GM12878 (cell line): Measurements from ENCODE around the gene CCDC198. TPM values are rescaled to one million over a fixed set of nuclear protein-coding genes. Genes with fewer than 3 reads are reported as not detected.

ENCODE experiments used
- ATAC-seq: fragments of 200-7000 bp; cut with Tn5 transposase; 3 replicates; pipeline ENCODE4 v1.9.1; 2020; ENCODE audit warnings: mild to moderate bottlenecking, moderate library complexity
- BruUV-seq: library from RNA; stranded (reverse); fragments of 400-500 nt; replicated peaks from 2 replicates; lab custom pipeline; 2021; lab: Mats Ljungman, UMichigan
- CTCF ChIA-PET: fragments of 300-600 bp; sonication (Branson Sonifier 250); formaldehyde crosslinking; extraction: SDS; loops from one replicate; lab custom pipeline; 2021; ENCODE audit warnings: inconsistent platforms; lab: Yijun Ruan, JAX
- POLR2A ChIA-PET: fragments of 350-600 bp; formaldehyde crosslinking; extraction: SDS; loops from one replicate; lab custom pipeline; 2021; ENCODE audit warnings: inconsistent platforms; lab: Charles Lee
- RAD21 ChIA-PET: fragments of 300-600 bp; sonication (Branson Sonifier 250); formaldehyde crosslinking; loops from one replicate; lab custom pipeline; 2023; ENCODE audit warnings: antibody characterized with exemption; ENCODE audit not compliant: unreplicated experiment; lab: Charles Lee
- SMC1A ChIA-PET: fragments of 300-600 bp; sonication (Branson Sonifier 250); formaldehyde crosslinking; loops from one replicate; lab custom pipeline; 2023; ENCODE audit not compliant: unreplicated experiment, uncharacterized antibody; lab: Charles Lee
- DNase-seq: peaks from one replicate; pipeline ENCODE4 v3.0.0-alpha.2; 2011; ENCODE audit warnings: low read depth, low spot score
- FAIRE-seq: peaks from 3 replicates; lab custom pipeline; 2011; peaks lifted over from hg19 to GRCh38; lab: Jason Lieb, UNC
- H2AFZ ChIP-seq: 2 replicates; pipeline ENCODE4 v1.6.0; 2011; ENCODE audit warnings: low read depth, low read length, control low read depth; ENCODE audit not compliant: control insufficient read depth
- H3K27ac ChIP-seq: 2 replicates; pipeline ENCODE4 v1.5.1; 2011; ENCODE audit warnings: control low read depth; ENCODE audit not compliant: control insufficient read depth, insufficient read depth
- H3K27me3 ChIP-seq, 2 experiments: replicated peaks in 1 of 2; 2 replicates each; pipeline versions ENCODE4 v1.6.0 to v1.6.1; 2011; ENCODE audit warnings: low read length in 1 of 2; ENCODE audit not compliant: control insufficient read depth in 2 of 2, insufficient read depth in 2 of 2
- H3K36me3 ChIP-seq, 2 experiments: 2 replicates each; pipeline ENCODE4 v1.5.1; 2011; ENCODE audit warnings: low read length in 1 of 2; ENCODE audit not compliant: control insufficient read depth in 2 of 2, insufficient read depth in 2 of 2
- H3K4me1 ChIP-seq: 2 replicates; pipeline ENCODE4 v1.6.1; 2011; ENCODE audit warnings: mild to moderate bottlenecking, low read length, moderate library complexity, mixed read lengths; ENCODE audit not compliant: control insufficient read depth, insufficient read depth
- H3K4me2 ChIP-seq: 2 replicates; pipeline ENCODE4 v1.6.0; 2011; ENCODE audit warnings: control low read depth; ENCODE audit not compliant: control insufficient read depth, insufficient read depth
- H3K4me3 ChIP-seq: fragments of 200-600 bp; sonication (generic); 2 replicates; pipeline ENCODE4 v1.5.1; 2016
- H3K79me2 ChIP-seq: 2 replicates; pipeline ENCODE4 v1.6.0; 2011; ENCODE audit warnings: low read length; ENCODE audit not compliant: control insufficient read depth, insufficient read depth
- H3K9ac ChIP-seq: 2 replicates; pipeline ENCODE4 v1.8.0; 2011; ENCODE audit warnings: low read length, control low read depth, mixed read lengths; ENCODE audit not compliant: control insufficient read depth, insufficient read depth
- H3K9me3 ChIP-seq: replicated peaks from 3 replicates; pipeline ENCODE4 v1.5.1; 2011; ENCODE audit warnings: mild to moderate bottlenecking, low read length; ENCODE audit not compliant: control insufficient read depth, insufficient read depth
- H4K20me1 ChIP-seq: 2 replicates; pipeline ENCODE4 v1.6.0; 2011; ENCODE audit not compliant: control insufficient read depth, insufficient read depth
- BRCA1 ChIP-seq: IDR thresholded peaks from 2 replicates; pipeline ENCODE4 v1.6.1; 2011; ENCODE audit warnings: low read depth, low read length, improper control_type of control experiment
- FOXM1 ChIP-seq: IDR thresholded peaks from 2 replicates; pipeline ENCODE4 v1.6.1; 2012; ENCODE audit warnings: low read depth, mild to moderate bottlenecking, inconsistent platforms, low read length, moderate library complexity
- RUNX3 ChIP-seq: IDR thresholded peaks from 2 replicates; pipeline ENCODE4 v1.6.1; 2012; ENCODE audit warnings: low read length, inconsistent platforms
- SMAD1 ChIP-seq: fragments of 450-650 bp; IDR thresholded peaks from 2 replicates; pipeline ENCODE4 v1.6.1; 2018; ENCODE audit warnings: mild to moderate bottlenecking, low read depth; ENCODE audit not compliant: partially characterized antibody
- SREBF2 ChIP-seq: IDR thresholded peaks from 2 replicates; pipeline ENCODE4 v1.6.1; 2012; ENCODE audit warnings: mild to moderate bottlenecking, low read length
- TBL1XR1 ChIP-seq: IDR thresholded peaks from 2 replicates; pipeline ENCODE4 v1.6.1; 2012; ENCODE audit warnings: low read depth, low read length, improper control_type of control experiment
- ZNF384 ChIP-seq: IDR thresholded peaks from 2 replicates; pipeline ENCODE4 v1.6.1; 2012; ENCODE audit warnings: low read depth, mild to moderate bottlenecking, low read length, improper control_type of control experiment, borderline replicate concordance
- ZZZ3 ChIP-seq: IDR thresholded peaks from 2 replicates; pipeline ENCODE4 v1.6.1; 2011; ENCODE audit warnings: low read depth; ENCODE audit not compliant: control insufficient read depth, insufficient read length
- WGBS: methylation state at CpG from one replicate; pipeline ENCODE4 v1.1.6; 2016; ENCODE audit warnings: low lambda C conversion rate; ENCODE audit not compliant: insufficient replicate concordance, insufficient coverage; ENCODE audit errors: missing lambda C conversion rate; 5-methylcytosine and 5-hydroxymethylcytosine counted together
- in situ Hi-C: fragments of 300-500 bp; cut with MboI; formaldehyde crosslinking; loops from 9 replicates; pipeline ENCODE4 v1.14.3; 2018; ENCODE audit warnings: mixed read lengths
- intact Hi-C: fragments of 100-400 bp; cut with micrococcal nuclease; formaldehyde crosslinking; loops from one replicate; pipeline ENCODE4 v1.14.2; 2022; ENCODE audit not compliant: unreplicated experiment
- polyA plus RNA-seq, 11 experiments: library from polyadenylated mRNA; depleted of rRNA in 4 of 11; unstranded in 6 of 11; stranded (reverse) in 5 of 11; fragments of >200 nt; fragmentation: Nextera tagmentation in 4 of 11; fragmentation: Illumina TruSeq in 1 of 11; extraction: Ambion mirVana in 4 of 11; extraction: Trizol in 1 of 11; gene quantifications; 1 replicate in 1 of 11; 2 replicates in 10 of 11; pipeline versions ENCODE4 v1.2.1 to v1.2.3, GENCODE V29; 2011 to 2016; ENCODE audit warnings: inconsistent platforms in 2 of 11, missing spikeins in 2 of 11, low read depth in 1 of 11
- total RNA-seq, 4 experiments: library from RNA; depleted of rRNA in 3 of 4; stranded (reverse); fragments of >200 nt in 3 of 4; fragmentation: Illumina TruSeq in 1 of 4; extraction: Trizol in 1 of 4; gene quantifications; 2 replicates each; pipeline versions ENCODE4 v1.2.1 to v1.2.3, GENCODE V29; 2013 to 2021
- TF ChIP-seq, protein P1 (sequence below): fragments of 450-650 bp; conservative IDR thresholded peaks from 2 replicates; pipeline ENCODE4 v1.6.1; 2017; ENCODE audit warnings: mild to moderate bottlenecking, moderate library complexity
- TF ChIP-seq, protein P2 (sequence below): fragments of 450-650 bp; IDR thresholded peaks from 2 replicates; pipeline ENCODE4 v1.6.1; 2017; ENCODE audit warnings: mild to moderate bottlenecking

The CCDC198 gene
- total and polyA plus RNA-seq, 10 of the 15 experiments (the other 5 are each of a cell fraction or from before 2014, with no cell fraction given), result 1.3 to 12.5 (median 2.3) TPM

DNA sequence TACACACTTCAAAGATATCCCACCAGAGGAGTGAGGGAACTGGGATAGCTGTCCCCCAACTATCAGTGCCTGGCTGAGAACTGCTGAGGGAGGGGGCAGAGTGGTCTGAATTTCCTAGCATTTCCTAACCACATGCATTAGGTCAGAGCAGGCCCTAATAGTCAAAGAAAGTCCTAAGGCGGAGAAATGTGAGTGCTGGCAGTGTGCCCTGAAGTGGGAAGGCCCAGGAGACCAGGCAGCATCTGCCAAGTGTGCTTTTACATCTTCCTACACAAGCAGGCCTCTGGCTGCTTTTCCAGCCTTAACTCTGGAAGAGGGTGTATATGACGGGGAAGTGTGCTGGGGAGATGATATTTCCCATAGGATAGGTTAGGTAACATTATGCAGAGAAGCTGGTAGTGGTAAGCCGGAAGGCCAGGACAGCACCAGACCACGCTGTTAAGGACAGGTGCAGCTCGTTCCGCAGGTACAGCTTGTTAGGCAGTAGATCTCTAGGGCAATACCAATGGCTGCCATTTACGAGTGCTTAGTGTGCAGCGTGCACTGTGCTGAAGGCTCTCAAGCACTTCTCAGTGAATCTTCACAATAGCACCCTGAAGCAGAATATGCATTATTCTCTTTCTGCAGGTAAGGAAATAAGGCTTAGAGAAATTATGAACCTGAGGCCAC lies 9.1 kb upstream of the CCDC198 start:
- in situ Hi-C loops, result no loop called here
- FAIRE-seq, result no peak
- ChIA-PET CTCF (interaction anchor here (0.8 to 1.3 kb wide), 2 partner anchors 9 to 15 kb away, joined by 3 to 4 read pairs; partner anchors contain the start of gene CCDC198), POLR2A (no interaction called here), RAD21 (no interaction called here), SMC1A (interaction anchor here (0.6 to 1.9 kb wide), 3 partner anchors 12 to 63 kb away, joined by 3 to 5 read pairs (median 4); no protein-coding TSS in a partner anchor)
- no peaks in the 10 kb centered on the region for H3K9me3 ChIP-seq
- H3K9ac ChIP-seq, result no peak overlapping the region
- no peak for DNase-seq
- no TSS peak for BruUV-seq
- H3K27ac ChIP-seq, result no peak overlapping the region
- H3K4me3 ChIP-seq, result no peak overlapping the region
- H3K27me3 ChIP-seq, result no peaks in the 10 kb centered on the region; a peak in 1 of 4 replicates
- no peak for ATAC-seq
- H3K4me2 ChIP-seq, result no peak overlapping the region
- no peaks in the 10 kb centered on the region for H4K20me1 ChIP-seq
- TF ChIP-seq ZZZ3 (no peak), BRCA1 (no peak), SMAD1 (no peak), ZNF384 (no peak), SREBF2 (no peak), RUNX3 (no peak), TBL1XR1 (no peak), FOXM1 (no peak)
- TF ChIP-seq, protein P1, sequence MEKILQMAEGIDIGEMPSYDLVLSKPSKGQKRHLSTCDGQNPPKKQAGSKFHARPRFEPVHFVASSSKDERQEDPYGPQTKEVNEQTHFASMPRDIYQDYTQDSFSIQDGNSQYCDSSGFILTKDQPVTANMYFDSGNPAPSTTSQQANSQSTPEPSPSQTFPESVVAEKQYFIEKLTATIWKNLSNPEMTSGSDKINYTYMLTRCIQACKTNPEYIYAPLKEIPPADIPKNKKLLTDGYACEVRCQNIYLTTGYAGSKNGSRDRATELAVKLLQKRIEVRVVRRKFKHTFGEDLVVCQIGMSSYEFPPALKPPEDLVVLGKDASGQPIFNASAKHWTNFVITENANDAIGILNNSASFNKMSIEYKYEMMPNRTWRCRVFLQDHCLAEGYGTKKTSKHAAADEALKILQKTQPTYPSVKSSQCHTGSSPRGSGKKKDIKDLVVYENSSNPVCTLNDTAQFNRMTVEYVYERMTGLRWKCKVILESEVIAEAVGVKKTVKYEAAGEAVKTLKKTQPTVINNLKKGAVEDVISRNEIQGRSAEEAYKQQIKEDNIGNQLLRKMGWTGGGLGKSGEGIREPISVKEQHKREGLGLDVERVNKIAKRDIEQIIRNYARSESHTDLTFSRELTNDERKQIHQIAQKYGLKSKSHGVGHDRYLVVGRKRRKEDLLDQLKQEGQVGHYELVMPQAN, result no peak
- TF ChIP-seq, protein P2, sequence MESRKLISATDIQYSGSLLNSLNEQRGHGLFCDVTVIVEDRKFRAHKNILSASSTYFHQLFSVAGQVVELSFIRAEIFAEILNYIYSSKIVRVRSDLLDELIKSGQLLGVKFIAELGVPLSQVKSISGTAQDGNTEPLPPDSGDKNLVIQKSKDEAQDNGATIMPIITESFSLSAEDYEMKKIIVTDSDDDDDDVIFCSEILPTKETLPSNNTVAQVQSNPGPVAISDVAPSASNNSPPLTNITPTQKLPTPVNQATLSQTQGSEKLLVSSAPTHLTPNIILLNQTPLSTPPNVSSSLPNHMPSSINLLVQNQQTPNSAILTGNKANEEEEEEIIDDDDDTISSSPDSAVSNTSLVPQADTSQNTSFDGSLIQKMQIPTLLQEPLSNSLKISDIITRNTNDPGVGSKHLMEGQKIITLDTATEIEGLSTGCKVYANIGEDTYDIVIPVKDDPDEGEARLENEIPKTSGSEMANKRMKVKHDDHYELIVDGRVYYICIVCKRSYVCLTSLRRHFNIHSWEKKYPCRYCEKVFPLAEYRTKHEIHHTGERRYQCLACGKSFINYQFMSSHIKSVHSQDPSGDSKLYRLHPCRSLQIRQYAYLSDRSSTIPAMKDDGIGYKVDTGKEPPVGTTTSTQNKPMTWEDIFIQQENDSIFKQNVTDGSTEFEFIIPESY, result no peak
- no peaks in the 10 kb centered on the region for H3K4me1 ChIP-seq
- H2AFZ ChIP-seq, result no peak overlapping the region
- 22% methylated on average over 8 of the region's 8 CpGs for WGBS
- no peaks in the 10 kb centered on the region for H3K36me3 ChIP-seq
- H3K79me2 ChIP-seq, result no peaks in the 10 kb centered on the region
- intact Hi-C loops, result no loop called here
